ENCODE data around the gene PCED1B.

The PCED1B gene

DNA sequence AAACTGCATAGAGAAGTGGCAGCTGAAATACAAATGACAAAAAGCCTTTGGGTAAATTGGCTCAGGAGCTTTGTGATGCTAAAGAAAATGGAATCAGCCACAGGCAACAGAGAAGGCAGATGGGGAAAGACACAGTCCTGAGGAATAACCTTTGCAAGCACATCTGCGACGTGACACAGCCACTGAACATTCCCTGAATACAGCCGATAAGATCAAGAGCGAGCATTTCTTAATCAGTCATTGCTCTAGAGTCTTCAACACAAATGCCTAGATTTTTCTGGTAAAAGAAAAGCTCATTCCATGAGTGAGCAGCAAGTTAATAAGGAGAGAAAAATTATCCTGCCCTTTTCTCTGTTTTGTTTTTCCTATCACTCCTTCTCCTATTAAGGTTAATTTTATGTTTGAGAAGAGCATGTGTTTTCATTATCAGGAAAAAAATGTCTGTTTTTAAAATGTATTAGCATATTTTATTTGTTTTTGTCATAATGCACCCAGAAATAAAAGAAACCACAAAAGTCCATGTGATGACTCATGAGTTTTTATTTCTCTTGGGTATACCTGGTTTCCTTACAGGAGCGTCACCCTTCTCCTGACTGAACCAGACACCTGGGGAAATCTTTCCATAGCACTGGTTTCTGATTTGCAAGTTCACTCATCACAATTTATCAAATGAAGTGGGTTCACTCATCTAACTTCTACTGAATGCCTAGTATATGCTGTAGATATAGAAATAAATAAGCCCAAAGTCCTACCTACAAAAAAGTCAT, 45.4 kb upstream of the PCED1B start:
- Histone ChIP-seq H3K18ac (ENCODE audit: low read length) (no peak overlapping the region), H3K4ac (ENCODE audit: low read depth, low read length) (no peak overlapping the region), H2BK120ac (ENCODE audit: insufficient read depth, low read length, poor library complexity) (no peak overlapping the region), H4K12ac (ENCODE audit: low read depth, low read length) (no peak overlapping the region), H3K36me3 (ENCODE audit: control insufficient read depth in 1 of 2, insufficient read depth in 2 of 2, low read length in 2 of 2) (no peaks in the 10 kb centered on the region), H4K91ac (ENCODE audit: low read depth, low read length) (no peak overlapping the region), H2BK12ac (ENCODE audit: low read length) (no peak overlapping the region), H3K4me2 (ENCODE audit: low read length) (no peak overlapping the region), H2AK5ac (ENCODE audit: low read length) (no peak overlapping the region), H3K23ac (ENCODE audit: low read length) (no peak overlapping the region), H3K4me3 (ENCODE audit: low read depth, low read length) (no peak overlapping the region), H3K79me2 (ENCODE audit: control insufficient read depth, insufficient read depth, low read length, poor library complexity) (no peaks in the 10 kb centered on the region), H3K4me1 (ENCODE audit: control insufficient read depth in 1 of 2, insufficient read depth in 2 of 2, low read length in 2 of 2) (peaks cover 0 to 2% of the 10 kb centered on the region in 2 experiments), H3K27ac (ENCODE audit: low read depth, low read length) (no peak overlapping the region), H3K27me3 (ENCODE audit: insufficient read depth, low read length) (no peaks in the 10 kb centered on the region), H2BK5ac (ENCODE audit: low read depth, low read length, poor library complexity) (no peak overlapping the region), H2AFZ (ENCODE audit: insufficient read depth, low read length, poor library complexity) (no peak overlapping the region), H4K8ac (ENCODE audit: low read depth, low read length) (no peak overlapping the region), H3K14ac (ENCODE audit: low read length) (no peak overlapping the region), H3K9me3 (ENCODE audit: insufficient read depth, low read depth, low read length) (no peaks in the 10 kb centered on the region), H3K79me1 (ENCODE audit: low read length) (no peaks in the 10 kb centered on the region), H3K9ac (ENCODE audit: low read length) (no peak overlapping the region)
- no CpG with 5 or more reads among the region's 5 CpGs for WGBS (ENCODE audit: extremely low coverage, insufficient coverage, insufficient read length)
- peak; percentile 94 to 99 for DNase-seq

- peaks cover 0 to 2% of the 10 kb centered on the region in 2 experiments for H3K4me1 ChIP-seq (ENCODE audit: control insufficient read depth in 1 of 2, insufficient read depth in 2 of 2, low read length in 2 of 2)
- no peak overlapping the region for H4K12ac ChIP-seq (ENCODE audit: low read depth, low read length)
- no peak overlapping the region for H3K4me2 ChIP-seq (ENCODE audit: low read length)
- no peaks in the 10 kb centered on the region for H3K79me1 ChIP-seq (ENCODE audit: low read length)
- H2BK120ac ChIP-seq (ENCODE audit: insufficient read depth, low read length, poor library complexity): peak overlapping the region; percentile 14
- H3K27ac ChIP-seq (ENCODE audit: low read depth, low read length): no peak overlapping the region
- H3K4ac ChIP-seq (ENCODE audit: low read depth, low read length): no peak overlapping the region
- DNase-seq: peak; percentile 75 to 82
- no peak overlapping the region for H2AFZ ChIP-seq (ENCODE audit: insufficient read depth, low read length, poor library complexity)
- no CpG with 5 or more reads among the region's 2 CpGs for WGBS (ENCODE audit: extremely low coverage, insufficient coverage, insufficient read length)
- H3K27me3 ChIP-seq (ENCODE audit: insufficient read depth, low read length): no peaks in the 10 kb centered on the region
- no peak overlapping the region for H3K18ac ChIP-seq (ENCODE audit: low read length)
- no peak overlapping the region for H3K9ac ChIP-seq (ENCODE audit: low read length)
- no peak overlapping the region for H3K23ac ChIP-seq (ENCODE audit: low read length)
- no peak overlapping the region for H3K4me3 ChIP-seq (ENCODE audit: low read depth, low read length)
- H3K14ac ChIP-seq (ENCODE audit: low read length): no peak overlapping the region
- no peak overlapping the region for H4K8ac ChIP-seq (ENCODE audit: low read depth, low read length)
- no peaks in the 10 kb centered on the region for H3K79me2 ChIP-seq (ENCODE audit: control insufficient read depth, insufficient read depth, low read length, poor library complexity)
- H2AK5ac ChIP-seq (ENCODE audit: low read length): no peak overlapping the region
- no peaks in the 10 kb centered on the region for H3K9me3 ChIP-seq (ENCODE audit: insufficient read depth, low read depth, low read length)
- peak overlapping the region; percentile 83 for H2BK12ac ChIP-seq (ENCODE audit: low read length)
- no peak overlapping the region for H2BK5ac ChIP-seq (ENCODE audit: low read depth, low read length, poor library complexity)
- no peaks in the 10 kb centered on the region for H3K36me3 ChIP-seq (ENCODE audit: control insufficient read depth in 1 of 2, insufficient read depth in 2 of 2, low read length in 2 of 2)
- H4K91ac ChIP-seq (ENCODE audit: low read depth, low read length): no peak overlapping the region
Observed at GRCh38 chr12:47034661-47035060, 44.8 kb upstream of the PCED1B start.

DNA sequence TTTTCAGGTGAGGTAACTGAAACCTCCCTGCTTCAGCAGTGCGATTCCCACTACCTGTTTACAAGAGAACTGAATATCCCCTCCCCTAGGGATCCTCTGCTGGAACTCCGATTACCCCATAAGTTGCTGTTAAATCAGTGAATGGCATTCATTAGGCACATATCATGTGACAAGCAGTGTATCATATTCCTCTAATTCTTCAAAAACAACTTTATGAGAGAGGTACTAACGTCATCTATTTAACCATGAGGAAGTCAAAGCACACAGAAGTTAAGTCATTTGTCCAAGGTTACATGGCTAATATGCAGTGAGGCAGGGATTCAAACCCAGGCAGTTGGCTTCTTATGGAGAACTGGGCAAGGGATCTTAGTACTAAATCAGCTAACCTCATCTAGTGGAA, 43.9 kb upstream of the PCED1B start:
- Histone ChIP-seq H3K23ac (ENCODE audit: low read length) (no peak overlapping the region), H3K4me1 (ENCODE audit: control insufficient read depth in 1 of 2, insufficient read depth in 2 of 2, low read length in 2 of 2) (peaks cover 0 to 2% of the 10 kb centered on the region in 2 experiments), H3K14ac (ENCODE audit: low read length) (no peak overlapping the region), H2BK120ac (ENCODE audit: insufficient read depth, low read length, poor library complexity) (no peak overlapping the region), H3K27ac (ENCODE audit: low read depth, low read length) (no peak overlapping the region), H2BK5ac (ENCODE audit: low read depth, low read length, poor library complexity) (no peak overlapping the region), H2AK5ac (ENCODE audit: low read length) (no peak overlapping the region), H3K79me2 (ENCODE audit: control insufficient read depth, insufficient read depth, low read length, poor library complexity) (no peaks in the 10 kb centered on the region), H3K4me2 (ENCODE audit: low read length) (no peak overlapping the region), H3K4me3 (ENCODE audit: low read depth, low read length) (no peak overlapping the region), H3K27me3 (ENCODE audit: insufficient read depth, low read length) (no peaks in the 10 kb centered on the region), H3K79me1 (ENCODE audit: low read length) (no peaks in the 10 kb centered on the region), H2AFZ (ENCODE audit: insufficient read depth, low read length, poor library complexity) (no peak overlapping the region), H3K4ac (ENCODE audit: low read depth, low read length) (no peak overlapping the region), H2BK12ac (ENCODE audit: low read length) (no peak overlapping the region), H3K18ac (ENCODE audit: low read length) (no peak overlapping the region), H4K8ac (ENCODE audit: low read depth, low read length) (no peak overlapping the region), H4K91ac (ENCODE audit: low read depth, low read length) (no peak overlapping the region), H3K36me3 (ENCODE audit: control insufficient read depth in 1 of 2, insufficient read depth in 2 of 2, low read length in 2 of 2) (no peaks in the 10 kb centered on the region), H4K12ac (ENCODE audit: low read depth, low read length) (no peak overlapping the region), H3K9ac (ENCODE audit: low read length) (no peak overlapping the region), H3K9me3 (ENCODE audit: insufficient read depth, low read depth, low read length) (no peaks in the 10 kb centered on the region)
- WGBS (ENCODE audit: extremely low coverage, insufficient coverage, insufficient read length): no CpG with 5 or more reads among the region's 3 CpGs
- peak in 1 of 2 donors; percentile 26 for DNase-seq

GRCh38 chr12:47038270-47038748, 41.1 kb upstream of the PCED1B start:
- DNase-seq: peak in 1 of 2 donors; percentile 76
- H2AFZ ChIP-seq (ENCODE audit: insufficient read depth, low read length, poor library complexity): no peak overlapping the region
- WGBS (ENCODE audit: extremely low coverage, insufficient coverage, insufficient read length): no CpG with 5 or more reads among the region's 1 CpG

More at GRCh38 chr12:47038270-47038748, 41.1 kb upstream of the PCED1B start:
- Histone ChIP-seq H3K27me3 (ENCODE audit: insufficient read depth, low read length) (no peaks in the 10 kb centered on the region), H3K9me3 (ENCODE audit: insufficient read depth, low read depth, low read length) (no peaks in the 10 kb centered on the region), H3K23ac (ENCODE audit: low read length) (no peak overlapping the region), H3K4me2 (ENCODE audit: low read length) (no peak overlapping the region), H2AK5ac (ENCODE audit: low read length) (no peak overlapping the region), H2BK5ac (ENCODE audit: low read depth, low read length, poor library complexity) (no peak overlapping the region), H3K36me3 (ENCODE audit: control insufficient read depth in 1 of 2, insufficient read depth in 2 of 2, low read length in 2 of 2) (no peaks in the 10 kb centered on the region), H3K9ac (ENCODE audit: low read length) (no peak overlapping the region), H3K79me1 (ENCODE audit: low read length) (no peaks in the 10 kb centered on the region), H3K79me2 (ENCODE audit: control insufficient read depth, insufficient read depth, low read length, poor library complexity) (no peaks in the 10 kb centered on the region), H4K8ac (ENCODE audit: low read depth, low read length) (no peak overlapping the region), H3K4me3 (ENCODE audit: low read depth, low read length) (no peak overlapping the region), H3K18ac (ENCODE audit: low read length) (no peak overlapping the region), H4K12ac (ENCODE audit: low read depth, low read length) (no peak overlapping the region), H3K4ac (ENCODE audit: low read depth, low read length) (no peak overlapping the region), H4K91ac (ENCODE audit: low read depth, low read length) (no peak overlapping the region), H2BK12ac (ENCODE audit: low read length) (no peak overlapping the region), H3K14ac (ENCODE audit: low read length) (no peak overlapping the region), H3K4me1 (ENCODE audit: control insufficient read depth in 1 of 2, insufficient read depth in 2 of 2, low read length in 2 of 2) (peaks cover 0 to 2% of the 10 kb centered on the region in 2 experiments), H2BK120ac (ENCODE audit: insufficient read depth, low read length, poor library complexity) (no peak overlapping the region), H3K27ac (ENCODE audit: low read depth, low read length) (no peak overlapping the region)

Data from trophoblast cell (in vitro differentiated cells and primary cell).